Neuronal stem cell (in vitro differentiated cells): ENCODE results near the gene MPP7.

ENCODE experiments used
- DNase-seq: peaks from one replicate; pipeline ENCODE4 v3.0.0-alpha.2; 2013; ENCODE audit warnings: low spot score
- H2AFZ ChIP-seq: one replicate; pipeline ENCODE4 v1.6.1; 2013; ENCODE audit warnings: mild to moderate bottlenecking, low read length, inconsistent platforms
- H2AK5ac ChIP-seq: 2 replicates; pipeline ENCODE4 v1.6.1; 2013; ENCODE audit warnings: low read depth, mild to moderate bottlenecking, inconsistent platforms, low read length, moderate library complexity, mixed read lengths
- H2BK120ac ChIP-seq: 2 replicates; pipeline ENCODE4 v1.6.1; 2013; ENCODE audit warnings: low read depth, mild to moderate bottlenecking, inconsistent platforms, low read length, moderate library complexity, mixed read lengths
- H2BK12ac ChIP-seq: one replicate; pipeline ENCODE4 v1.6.1; 2013; ENCODE audit warnings: low read length, inconsistent platforms
- H2BK15ac ChIP-seq: 2 replicates; pipeline ENCODE4 v1.6.1; 2013; ENCODE audit warnings: mild to moderate bottlenecking, low read length, inconsistent platforms, mixed read lengths
- H2BK5ac ChIP-seq: one replicate; pipeline ENCODE4 v1.6.1; 2013; ENCODE audit warnings: inconsistent platforms, mild to moderate bottlenecking, low read length, moderate library complexity
- H3K14ac ChIP-seq: one replicate; pipeline ENCODE4 v1.6.1; 2013; ENCODE audit warnings: low read length, inconsistent platforms
- H3K18ac ChIP-seq: 2 replicates; pipeline ENCODE4 v1.6.1; 2013; ENCODE audit warnings: low read length, inconsistent platforms
- H3K23ac ChIP-seq: 2 replicates; pipeline ENCODE4 v1.6.1; 2013; ENCODE audit warnings: low read depth, mild to moderate bottlenecking, mixed read lengths, low read length, inconsistent platforms; ENCODE audit not compliant: poor library complexity
- H3K27ac ChIP-seq: replicated peaks from 3 replicates; pipeline ENCODE4 v1.5.1; 2013; ENCODE audit warnings: low read length, inconsistent platforms
- H3K27me3 ChIP-seq, 3 experiments: 2 replicates each; pipeline ENCODE4 v1.6.1; 2013; ENCODE audit warnings: low read length in 3 of 3, mild to moderate bottlenecking in 2 of 3, inconsistent platforms in 1 of 3, low read depth in 1 of 3, mixed read lengths in 1 of 3, moderate library complexity in 1 of 3; ENCODE audit not compliant: control insufficient read depth in 3 of 3, insufficient read depth in 3 of 3
- H3K36me3 ChIP-seq, 2 donors: replicated peaks in 1 of 2; 2 replicates each; pipeline ENCODE4 v1.6.1; 2013; ENCODE audit warnings: low read length in 2 of 2; ENCODE audit not compliant: control insufficient read depth in 2 of 2, insufficient read depth in 2 of 2
- H3K4ac ChIP-seq: 2 replicates; pipeline ENCODE4 v1.6.1; 2013; ENCODE audit warnings: inconsistent platforms, mild to moderate bottlenecking, low read length, moderate library complexity
- H3K4me1 ChIP-seq, 2 donors: 1 replicate in 1 of 2; 2 replicates in 1 of 2; pipeline ENCODE4 v1.6.1; 2013; ENCODE audit warnings: low read length in 2 of 2, low read depth in 1 of 2; ENCODE audit not compliant: control insufficient read depth in 2 of 2, insufficient read depth in 1 of 2
- H3K4me2 ChIP-seq: one replicate; pipeline ENCODE4 v1.6.1; 2013; ENCODE audit warnings: mild to moderate bottlenecking, low read length, inconsistent platforms; ENCODE audit not compliant: insufficient read depth, poor library complexity, severe bottlenecking
- H3K4me3 ChIP-seq, 2 donors: 2 replicates each; pipeline ENCODE4 v1.5.1; 2013; ENCODE audit warnings: low read length in 2 of 2, mild to moderate bottlenecking in 2 of 2, inconsistent platforms in 1 of 2, moderate library complexity in 1 of 2
- H3K79me1 ChIP-seq: one replicate; pipeline ENCODE4 v1.6.1; 2013; ENCODE audit warnings: low read depth, mild to moderate bottlenecking, inconsistent platforms, low read length, moderate library complexity
- H3K9ac ChIP-seq: one replicate; pipeline ENCODE4 v1.6.1; 2013; ENCODE audit warnings: mild to moderate bottlenecking, low read depth, low read length, inconsistent platforms; ENCODE audit not compliant: poor library complexity
- H3K9me3 ChIP-seq, 2 donors: replicated peaks in 1 of 2; 2 replicates each; pipeline versions ENCODE3 to v1.6.1; 2013; ENCODE audit warnings: low read length in 2 of 2, mild to moderate bottlenecking in 2 of 2, inconsistent platforms in 1 of 2, low read depth in 1 of 2, mixed read lengths in 1 of 2, moderate library complexity in 1 of 2; ENCODE audit not compliant: control insufficient read depth in 2 of 2, insufficient read depth in 1 of 2
- H4K8ac ChIP-seq: one replicate; pipeline ENCODE4 v1.6.1; 2013; ENCODE audit warnings: low read depth, mild to moderate bottlenecking, inconsistent platforms, low read length, moderate library complexity
- H4K91ac ChIP-seq: one replicate; pipeline ENCODE4 v1.6.1; 2013; ENCODE audit warnings: low read length, low read depth, mild to moderate bottlenecking, inconsistent platforms; ENCODE audit not compliant: poor library complexity
- WGBS, 2 donors: extraction: QIAGEN DNeasy Blood & Tissue Kit; methylation state at CpG; one replicate each; pipeline ENCODE4 v1.1.7; 2013; ENCODE audit warnings: missing lambda C conversion rate in 2 of 2, mixed read lengths in 1 of 2; ENCODE audit not compliant: insufficient read length in 2 of 2, insufficient replicate concordance in 1 of 2; ENCODE audit errors: extremely low coverage in 2 of 2; 5-methylcytosine and 5-hydroxymethylcytosine counted together

The MPP7 gene

GRCh38 chr10:28278842-28279241 is 24.0 kb downstream of the MPP7 start:
- Histone ChIP-seq H3K9me3 (no peaks in the 10 kb centered on the region), H3K14ac (no peak overlapping the region), H3K79me1 (no peaks in the 10 kb centered on the region), H2AFZ (no peak overlapping the region), H2BK12ac (no peak overlapping the region), H3K4me1 (peaks cover 0 to 14% of the 10 kb centered on the region in 2 donors), H3K27me3 (peaks cover 0 to 3% (median 0%) of the 10 kb centered on the region in 3 experiments), H3K4me3 (no peak overlapping the region), H2AK5ac (no peak overlapping the region), H2BK15ac (no peak overlapping the region), H3K4ac (no peak overlapping the region), H3K4me2 (no peak overlapping the region), H4K8ac (no peak overlapping the region), H2BK5ac (no peak overlapping the region), H3K27ac (no peak overlapping the region), H3K9ac (no peak overlapping the region), H4K91ac (no peak overlapping the region), H3K23ac (no peak overlapping the region), H3K36me3 (no peaks in the 10 kb centered on the region), H3K18ac (no peak overlapping the region), H2BK120ac (no peak overlapping the region)
- no peak for DNase-seq
- whole genome bisulfite sequencing, 2 donors, result no CpG with 5 or more reads among the region's 4 CpGs

DNA sequence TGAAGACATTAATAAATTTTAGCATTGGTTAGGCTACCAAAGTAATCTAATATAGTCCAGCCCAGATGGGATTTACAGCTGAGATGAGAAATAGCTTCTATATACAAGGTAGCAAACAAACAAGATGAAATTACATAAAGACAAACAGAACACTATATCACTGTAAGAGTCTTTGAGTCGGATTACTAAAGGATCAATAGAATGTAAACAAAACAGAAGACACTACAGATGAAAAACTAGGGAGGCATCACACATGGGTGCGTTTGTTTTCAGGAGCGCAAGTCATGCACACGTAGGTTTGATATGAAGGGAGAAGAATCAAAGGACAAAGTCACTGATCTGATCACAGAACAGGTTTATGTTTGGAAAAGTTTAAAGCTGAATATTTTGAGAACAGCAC is 26.5 kb downstream of the MPP7 start:
- Histone ChIP-seq H3K14ac (no peak overlapping the region), H2BK120ac (no peak overlapping the region), H3K9ac (no peak overlapping the region), H2BK5ac (no peak overlapping the region), H2BK15ac (no peak overlapping the region), H3K4me2 (no peak overlapping the region), H3K23ac (no peak overlapping the region), H2AK5ac (no peak overlapping the region), H2BK12ac (no peak overlapping the region), H4K91ac (no peak overlapping the region), H3K79me1 (no peaks in the 10 kb centered on the region), H3K36me3 (no peaks in the 10 kb centered on the region), H3K9me3 (no peaks in the 10 kb centered on the region), H3K18ac (no peak overlapping the region), H3K27ac (no peak overlapping the region), H3K4me1 (peaks cover 0 to 4% of the 10 kb centered on the region in 2 donors), H2AFZ (no peak overlapping the region), H3K4ac (no peak overlapping the region), H3K4me3 (no peak overlapping the region), H4K8ac (no peak overlapping the region), H3K27me3 (peaks cover 0 to 3% (median 0%) of the 10 kb centered on the region in 3 experiments)
- no CpG with 5 or more reads among the region's 4 CpGs for WGBS, 2 donors
- no peak for DNase-seq

- no peak for DNase-seq
- Histone ChIP-seq H3K79me1 (no peaks in the 10 kb centered on the region), H2AK5ac (no peak overlapping the region), H2BK12ac (no peak overlapping the region), H3K36me3 (no peaks in the 10 kb centered on the region), H3K4ac (no peak overlapping the region), H3K27ac (no peak overlapping the region), H3K27me3 (peaks cover 0 to 3% (median 0%) of the 10 kb centered on the region in 3 experiments), H4K8ac (no peak overlapping the region), H3K23ac (no peak overlapping the region), H3K18ac (no peak overlapping the region), H3K9ac (no peak overlapping the region), H3K4me2 (no peak overlapping the region), H2BK120ac (no peak overlapping the region), H3K4me3 (no peak overlapping the region), H2BK5ac (no peak overlapping the region), H3K9me3 (no peaks in the 10 kb centered on the region), H4K91ac (no peak overlapping the region), H2BK15ac (no peak overlapping the region), H3K14ac (no peak overlapping the region), H2AFZ (no peak overlapping the region), H3K4me1 (no peaks in the 10 kb centered on the region)
These were observed 28.4 kb downstream of the MPP7 start for GRCh38 chr10:28274475-28274874.

DNA sequence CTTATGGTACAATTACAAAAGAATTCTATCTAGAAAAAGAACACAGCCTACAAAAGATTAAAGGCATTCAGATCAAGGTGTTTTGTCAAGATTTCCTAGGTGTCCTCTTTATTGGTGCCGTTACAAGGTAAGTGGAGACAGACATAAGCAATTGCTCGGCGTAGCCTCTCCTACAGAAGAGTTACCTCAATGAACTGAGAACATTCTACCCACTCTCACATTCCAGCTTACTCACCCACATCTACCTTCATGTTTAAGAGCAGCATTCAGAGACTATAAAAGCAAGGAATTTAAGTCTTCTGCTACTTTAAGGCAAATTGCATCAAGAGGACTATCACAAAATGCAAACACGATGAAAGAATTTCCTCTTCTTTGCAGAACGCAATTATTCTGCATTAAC is 29.5 kb downstream of the MPP7 start:
- H3K9me3 ChIP-seq, result no peaks in the 10 kb centered on the region
- peaks cover 0 to 3% (median 0%) of the 10 kb centered on the region in 3 experiments for H3K27me3 ChIP-seq
- no peak overlapping the region for H3K27ac ChIP-seq
- no peak overlapping the region for H3K4ac ChIP-seq
- H3K18ac ChIP-seq, result no peak overlapping the region
- no peak overlapping the region for H3K14ac ChIP-seq
- H2BK15ac ChIP-seq, result no peak overlapping the region
- DNase-seq, result no peak
- no peaks in the 10 kb centered on the region for H3K79me1 ChIP-seq
- no peak overlapping the region for H2AK5ac ChIP-seq
- H4K91ac ChIP-seq, result no peak overlapping the region
- no peak overlapping the region for H3K4me2 ChIP-seq
- H2BK5ac ChIP-seq, result no peak overlapping the region
- H3K23ac ChIP-seq, result no peak overlapping the region
- no CpG with 5 or more reads among the region's 5 CpGs for WGBS, 2 donors
- H4K8ac ChIP-seq, result no peak overlapping the region
- H3K4me1 ChIP-seq, result no peaks in the 10 kb centered on the region
- H3K4me3 ChIP-seq, result no peak overlapping the region
- no peak overlapping the region for H2BK120ac ChIP-seq
- no peak overlapping the region for H2AFZ ChIP-seq
- H3K9ac ChIP-seq, result no peak overlapping the region
- H3K36me3 ChIP-seq, result no peaks in the 10 kb centered on the region
- H2BK12ac ChIP-seq, result no peak overlapping the region
